NK-92 (cell line): ENCODE results near the gene CNBP.

Experiments
- DNase-seq: peaks from one replicate; lab custom pipeline; 2025; ENCODE audit not compliant: unreplicated experiment; lab: John Stamatoyannopoulos, UW

Gene CNBP

DNA sequence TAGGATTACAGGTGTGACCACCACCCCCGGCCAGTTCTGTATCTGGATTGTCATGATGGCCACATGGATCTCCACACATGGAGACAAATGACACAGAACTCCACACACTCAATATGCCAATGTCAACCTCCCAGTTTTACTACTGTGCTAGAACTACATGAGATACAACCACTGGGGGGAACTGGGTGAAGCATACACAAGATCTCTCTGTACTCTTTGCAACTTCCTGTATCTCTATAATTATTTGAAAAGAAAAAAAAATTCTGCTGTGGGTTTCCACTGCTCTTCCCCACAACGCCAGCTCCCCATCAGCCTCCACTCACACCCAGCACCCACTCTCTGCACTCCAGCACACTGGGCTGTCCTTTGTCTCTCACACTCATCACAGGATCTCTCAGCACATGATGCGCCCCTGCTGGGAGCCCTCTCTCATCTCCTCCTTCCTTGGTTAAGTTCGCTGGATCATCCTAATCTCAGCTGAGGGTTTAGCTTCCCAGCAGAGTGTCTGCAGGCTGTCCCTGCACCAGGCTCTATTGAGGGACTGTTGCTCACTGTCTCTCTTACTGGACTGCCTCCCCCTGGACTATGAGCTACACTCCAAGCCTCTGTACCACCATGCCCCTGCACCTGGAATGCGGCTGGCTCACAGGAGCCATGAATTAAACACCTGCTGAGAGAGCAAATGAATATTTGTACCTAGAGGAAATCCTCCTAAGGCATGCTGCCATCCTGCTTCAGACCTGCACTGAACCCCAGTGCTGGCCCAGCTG is 51.4 kb downstream of the CNBP start:
- DNase-seq, result no peak

DNA sequence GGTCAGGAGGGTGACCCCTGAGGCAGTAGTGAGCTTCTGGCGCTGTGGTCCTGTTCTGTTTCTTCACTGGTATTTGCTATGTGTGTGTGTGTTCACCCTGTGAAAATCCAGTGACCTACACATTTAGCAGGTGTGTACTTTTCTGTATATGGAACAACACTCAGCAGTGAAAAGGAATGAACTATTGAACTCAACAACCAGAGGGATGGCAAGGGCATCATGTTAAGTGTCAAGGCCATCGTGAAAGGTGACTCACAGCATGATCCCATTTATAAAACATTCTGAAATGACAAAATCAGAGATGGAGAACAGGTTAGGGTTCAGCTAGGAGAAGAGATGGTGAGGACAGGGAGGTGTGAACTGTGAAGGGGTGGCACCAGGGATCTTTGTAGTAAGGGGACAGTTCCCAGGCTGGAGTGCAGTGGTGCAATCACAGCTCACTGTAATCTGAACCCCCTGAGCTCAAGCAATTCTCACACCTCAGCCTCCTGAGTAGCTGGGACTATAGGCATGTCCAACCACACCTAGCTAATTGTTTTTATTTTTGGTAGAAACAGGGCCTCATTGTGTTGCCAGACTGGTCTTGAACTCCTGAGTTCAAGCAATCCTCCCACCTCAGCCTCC is 52.1 kb downstream of the CNBP start:
- DNase-seq, result no peak

GRCh38 chr3:129130291-129130813 is 53.3 kb downstream of the CNBP start:
- DNase-seq, result no peak

GRCh38 chr3:129128357-129129155 is 55.1 kb downstream of the CNBP start:
- no peak for DNase-seq

DNA sequence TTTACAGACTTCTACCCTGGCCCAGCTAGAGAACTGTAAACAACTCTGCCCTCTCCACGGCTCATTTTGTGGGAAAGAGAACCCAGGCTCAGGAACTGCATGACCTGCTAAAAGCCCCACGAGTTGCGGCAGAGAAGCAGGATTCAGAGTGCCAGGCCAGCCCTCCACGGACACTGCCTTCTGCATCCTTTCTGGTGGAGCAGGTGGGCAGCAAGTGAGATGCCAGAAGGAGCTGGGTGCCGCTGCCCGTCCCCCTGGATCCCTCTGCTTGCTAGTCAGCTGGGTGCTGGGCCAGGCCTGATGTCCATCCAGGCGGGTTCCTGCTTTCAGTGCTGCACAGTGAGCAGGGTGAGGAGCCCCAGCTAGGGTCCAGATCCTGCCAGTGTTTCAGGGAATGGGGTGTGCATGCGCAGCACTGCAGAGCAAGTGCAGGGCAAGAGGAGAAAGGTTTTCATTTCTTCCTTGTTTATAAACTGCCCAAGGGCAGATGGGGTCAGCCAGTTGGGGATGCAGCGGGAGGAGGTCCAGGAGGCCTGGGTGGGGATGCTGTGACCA is 56.9 kb downstream of the CNBP start:
- DNase-seq, result no peak

GRCh38 chr3:129123314-129124060 is 60.2 kb downstream of the CNBP start:
- DNase-seq, result no peak

DNA sequence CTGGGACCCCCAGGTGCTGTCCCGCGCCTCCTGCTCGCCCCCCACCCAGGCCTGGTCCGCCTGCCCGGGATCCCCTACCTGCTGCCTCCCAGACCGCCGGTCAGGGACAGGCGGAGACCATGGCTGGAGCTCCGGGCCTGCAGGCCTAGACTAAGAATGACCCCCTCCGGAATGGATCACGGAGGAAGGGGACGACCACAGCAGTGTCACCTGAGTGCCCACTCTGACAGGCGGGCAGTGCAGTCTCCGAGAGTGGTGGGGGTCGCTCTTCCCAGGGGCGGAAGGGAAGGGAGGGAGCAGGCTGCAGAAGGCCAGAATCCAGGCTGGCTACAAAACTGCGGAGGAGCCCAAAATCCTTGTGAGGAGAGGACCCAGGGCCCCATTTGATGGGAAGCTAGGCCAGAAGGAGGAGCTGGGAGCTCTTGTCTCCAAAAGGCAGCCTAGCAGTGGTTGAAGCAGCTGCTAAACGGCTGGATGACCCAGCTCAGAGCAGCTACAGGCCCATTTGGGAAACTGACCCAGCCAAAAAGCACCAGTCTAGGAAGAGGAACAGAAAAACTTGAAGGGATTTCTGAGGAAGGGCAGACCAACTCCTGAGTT is 61.2 kb downstream of the CNBP start:
- no peak for DNase-seq

DNA sequence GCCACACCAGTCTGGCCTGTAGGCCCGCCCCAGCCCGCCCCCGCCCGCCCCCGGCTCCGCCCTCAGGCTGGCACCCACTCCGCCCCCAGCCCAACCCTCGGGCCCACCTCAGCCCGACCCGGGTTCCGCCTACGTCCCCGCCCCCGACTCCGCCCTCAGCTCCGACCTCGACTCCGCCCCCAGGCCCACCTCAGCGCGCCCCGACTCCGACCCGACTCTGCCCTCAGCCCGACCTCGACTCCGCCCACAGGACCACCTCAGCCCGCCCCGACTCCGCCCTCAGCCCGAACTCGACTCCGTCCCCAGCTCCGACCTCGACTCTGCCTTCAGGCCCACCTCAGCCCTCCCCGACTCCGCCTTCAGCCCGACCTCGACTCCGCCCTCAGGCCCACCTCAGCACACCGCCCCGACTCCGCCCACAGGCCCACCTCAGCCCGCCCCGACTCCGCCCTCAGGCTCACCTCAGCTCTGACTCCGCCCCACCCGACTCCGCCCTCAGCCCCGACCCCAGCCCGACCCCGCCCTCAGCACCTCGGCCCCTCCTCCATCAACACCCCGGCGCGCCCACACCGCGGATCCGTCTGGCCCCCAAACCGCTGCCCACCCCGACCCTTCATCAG is 61.8 kb downstream of the CNBP start, which contains the start of gene RAB43:
TSS of gene RAB43 (minus strand) at position 13 of the 620 bp plus-strand sequence. CDS start 315 bp downstream, outside the sequence.
- DNase-seq, result peak; percentile 75

- DNase-seq, result no peak
Observed at GRCh38 chr3:129121016-129121791, 62.5 kb downstream of the CNBP start.

GRCh38 chr3:129120254-129121004 is 63.3 kb downstream of the CNBP start:
- peak; percentile 50 for DNase-seq

GRCh38 chr3:129119365-129120100 is 64.2 kb downstream of the CNBP start:
- no peak for DNase-seq

DNA sequence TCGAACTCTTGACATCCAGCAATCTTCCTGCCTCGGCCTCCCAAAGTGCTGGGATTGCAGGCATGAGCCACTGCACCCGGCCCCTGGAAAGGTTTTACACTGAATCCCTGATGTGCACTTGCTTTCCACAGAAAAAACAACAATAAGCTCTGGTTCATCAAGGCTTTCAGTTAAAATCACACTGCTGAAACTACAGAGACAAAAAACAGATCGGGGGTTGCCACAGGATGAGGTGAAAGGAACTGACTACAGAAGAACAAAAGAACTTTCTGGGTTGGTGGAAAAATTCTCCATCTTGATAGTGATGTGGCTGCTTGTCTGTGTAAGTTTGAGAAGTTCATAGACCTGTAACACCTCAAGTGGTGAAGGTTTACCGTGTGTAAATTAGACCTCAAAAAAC is 65.0 kb downstream of the CNBP start:
- DNase-seq, result no peak
